AG08395 (cell line): ENCODE measurements around the gene BATF3.

Source experiments
- DNase-seq: peaks from one replicate; pipeline ENCODE4 v3.0.0; 2012; ENCODE audit warnings: mixed read lengths, low spot score

The BATF3 gene

GRCh38 chr1:212703991-212704564 is 4.4 kb upstream of the BATF3 start:
- no peak for DNase-seq

- DNase-seq = no peak
Observed at GRCh38 chr1:212702672-212703071, 3.0 kb upstream of the BATF3 start.

GRCh38 chr1:212701910-212702309 is 2.3 kb upstream of the BATF3 start:
- no peak for DNase-seq

- DNase-seq = peak; percentile 58
Observed at GRCh38 chr1:212700892-212701819, 1.5 kb upstream of the BATF3 start.

- DNase-seq = no peak
Observed at GRCh38 chr1:212700223-212700891, 717 bp upstream of the BATF3 start.

GRCh38 chr1:212699104-212699624 is 476 bp downstream of the BATF3 start:
- peak; percentile 39 for DNase-seq

- DNase-seq = no peak
Observed at GRCh38 chr1:212698467-212699103, 1.1 kb downstream of the BATF3 start.

- DNase-seq = no peak
Observed at GRCh38 chr1:212696721-212697331, 2.8 kb downstream of the BATF3 start.

GRCh38 chr1:212692774-212693644 is 6.6 kb downstream of the BATF3 start:
- DNase-seq = peak; percentile 85

- no peak for DNase-seq
Observed at GRCh38 chr1:212691561-212692071, 8.0 kb downstream of the BATF3 start.

- no peak for DNase-seq
Observed at GRCh38 chr1:212690816-212691403, 8.7 kb downstream of the BATF3 start.

GRCh38 chr1:212689758-212690529 is 9.7 kb downstream of the BATF3 start:
- no peak for DNase-seq

- DNase-seq = no peak
Observed at GRCh38 chr1:212689196-212689725, 10.4 kb downstream of the BATF3 start.

GRCh38 chr1:212688341-212689047 is 11.1 kb downstream of the BATF3 start:
- DNase-seq = no peak

- DNase-seq = no peak
Observed at GRCh38 chr1:212687811-212688210, 11.8 kb downstream of the BATF3 start.

GRCh38 chr1:212686591-212686990 is 13.0 kb downstream of the BATF3 start:
- DNase-seq = no peak

- DNase-seq = no peak
Observed at GRCh38 chr1:212686069-212686468, 13.6 kb downstream of the BATF3 start.

GRCh38 chr1:212685429-212685828 is 14.2 kb downstream of the BATF3 start:
- no peak for DNase-seq
